Cortex of kidney (tissue), 1 donor: ENCODE measurements around the gene CLDND2.

Source experiments
- DNase-seq: peaks from one replicate; lab custom pipeline; 2025; lab: John Stamatoyannopoulos, UW

The CLDND2 gene

DNA sequence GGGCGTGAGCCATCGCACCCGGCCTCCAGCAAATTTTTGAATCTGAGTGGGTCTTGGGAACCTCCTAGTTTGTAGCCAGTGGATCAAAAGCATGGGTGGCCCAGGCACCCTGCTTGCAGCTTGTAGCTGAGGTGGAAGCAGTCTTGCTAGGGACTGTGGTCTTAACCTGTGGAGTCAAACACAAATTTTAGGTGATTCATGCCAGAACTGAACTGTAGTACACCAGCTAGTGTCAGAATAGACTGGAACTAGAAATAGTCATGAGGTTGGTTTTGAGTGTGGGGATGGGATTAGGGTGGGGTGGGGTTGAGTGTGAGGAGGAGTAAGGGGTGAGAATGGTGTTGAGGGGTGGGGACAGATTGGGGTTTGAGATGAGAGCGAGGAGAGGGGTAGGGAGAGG is 13.2 kb upstream of the CLDND2 start:
- DNase-seq: no peak

DNA sequence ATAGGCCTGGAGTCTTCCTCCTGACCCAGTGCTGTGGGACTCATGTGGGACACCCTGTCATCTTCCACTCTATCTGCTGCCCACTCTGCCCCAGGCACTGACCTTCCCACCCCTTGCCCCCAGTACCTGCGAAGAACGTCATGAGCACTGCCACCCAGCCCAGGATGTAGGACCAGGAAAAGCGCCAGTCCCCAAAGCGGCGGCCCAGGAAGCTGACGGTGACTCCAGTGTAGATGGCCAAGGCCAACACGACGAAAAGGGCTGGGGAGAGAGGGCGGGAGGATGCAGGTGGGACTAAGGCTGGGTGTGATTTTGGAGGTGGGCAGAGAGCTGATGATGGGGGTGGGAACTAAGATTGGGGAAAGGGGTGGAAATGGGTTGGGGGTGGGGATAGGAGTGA is 11.6 kb upstream of the CLDND2 start:
- no peak for DNase-seq

DNA sequence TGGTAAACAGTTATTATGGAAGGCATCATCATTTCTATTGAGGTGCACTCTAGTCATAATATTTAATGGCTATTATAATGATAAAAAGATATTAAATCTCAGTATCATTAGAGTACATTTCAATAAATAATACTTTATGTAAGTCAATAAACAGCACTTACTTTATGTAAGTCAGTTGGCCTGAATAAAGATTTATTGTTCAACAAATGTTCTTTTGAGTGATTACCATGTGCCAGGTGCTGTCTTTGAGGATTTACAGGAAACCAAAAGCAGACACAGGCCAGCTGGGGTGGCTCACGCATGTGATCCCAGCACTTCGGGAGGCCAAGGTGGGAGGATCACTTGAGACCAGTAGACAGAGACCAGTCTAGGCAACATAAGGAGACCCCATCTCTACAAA is 8.6 kb upstream of the CLDND2 start:
- DNase-seq: no peak

DNA sequence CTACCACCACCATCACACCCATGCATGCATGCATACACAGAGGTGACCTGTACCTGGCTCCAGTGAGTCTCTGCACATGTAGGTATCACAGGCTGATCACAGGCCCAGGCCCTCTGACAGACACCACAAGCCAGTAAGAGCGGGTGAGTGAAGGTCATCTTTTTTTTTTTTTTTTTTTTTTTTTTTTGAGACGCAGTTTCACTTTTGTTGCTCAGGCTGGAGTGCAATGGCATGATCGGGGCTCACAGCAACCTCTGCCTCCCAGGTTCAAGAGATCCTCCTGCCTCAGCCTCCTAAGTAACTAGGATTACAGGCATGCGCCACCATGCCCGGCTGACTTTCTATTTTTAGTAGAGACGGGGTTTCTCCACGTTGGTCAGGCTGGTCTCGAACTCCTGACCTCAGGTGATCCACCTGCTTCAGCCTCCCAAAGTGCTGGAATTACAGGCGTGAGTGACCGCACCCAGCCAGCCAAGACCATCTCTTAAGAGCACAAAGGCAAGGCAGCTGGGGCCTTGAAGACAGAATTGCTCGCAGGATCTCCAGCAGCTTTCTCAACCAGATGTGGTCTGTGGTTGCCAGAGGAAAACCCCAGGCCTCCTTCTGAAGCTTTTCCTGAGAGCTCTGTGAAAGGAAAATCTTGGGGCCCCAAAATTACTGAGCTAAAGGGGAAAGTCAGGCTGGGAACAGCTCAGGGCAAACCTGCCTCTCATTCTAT is 6.9 kb upstream of the CLDND2 start:
- no peak for DNase-seq

DNA sequence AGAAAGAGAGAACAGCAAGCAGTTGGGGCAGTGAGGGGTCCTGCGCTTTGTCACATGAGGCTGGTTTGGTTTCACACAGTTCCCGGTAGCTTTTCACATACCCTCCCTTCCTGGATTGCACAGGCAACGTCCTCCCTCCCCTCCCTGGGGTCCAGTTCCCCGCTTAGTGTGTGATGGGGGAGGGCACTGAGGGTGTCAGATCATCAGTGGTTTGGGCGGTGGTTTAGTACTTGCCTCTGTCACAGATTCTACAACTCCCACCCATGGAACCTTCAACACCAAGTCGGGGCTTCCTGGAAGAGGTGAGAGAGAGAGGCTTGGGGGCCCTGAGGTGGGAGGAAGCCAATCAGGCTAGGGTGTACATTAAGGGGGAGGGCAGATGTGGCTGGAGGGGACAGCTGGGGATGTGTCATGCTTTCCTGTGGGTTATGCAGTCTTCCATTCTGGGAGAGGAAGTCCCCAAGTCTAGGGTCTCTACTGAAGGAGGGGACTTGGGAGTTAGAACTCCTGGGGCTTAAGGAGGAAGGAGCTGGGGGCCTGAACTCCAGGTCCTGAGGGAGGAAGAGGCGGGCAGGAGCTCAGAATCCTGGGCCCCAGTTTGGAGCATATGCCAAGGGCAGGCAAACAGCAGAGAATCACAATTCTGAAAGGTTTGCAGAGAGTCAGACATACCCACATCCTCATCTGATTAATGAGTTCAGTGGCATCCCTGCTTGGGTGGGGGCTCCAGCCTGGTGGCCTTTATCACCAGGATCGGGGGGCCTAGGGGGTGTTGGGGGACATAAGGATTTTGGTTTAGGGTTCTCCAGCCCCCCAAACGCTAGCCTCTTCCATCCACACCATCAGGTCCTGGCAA is 4.1 kb upstream of the CLDND2 start, which contains the start of gene NKG7:
Gene NKG7 (minus strand): TSS at position 6 of the 856 bp plus-strand sequence. CDS start 119 bp downstream, outside the sequence.
- DNase-seq: no peak

DNA sequence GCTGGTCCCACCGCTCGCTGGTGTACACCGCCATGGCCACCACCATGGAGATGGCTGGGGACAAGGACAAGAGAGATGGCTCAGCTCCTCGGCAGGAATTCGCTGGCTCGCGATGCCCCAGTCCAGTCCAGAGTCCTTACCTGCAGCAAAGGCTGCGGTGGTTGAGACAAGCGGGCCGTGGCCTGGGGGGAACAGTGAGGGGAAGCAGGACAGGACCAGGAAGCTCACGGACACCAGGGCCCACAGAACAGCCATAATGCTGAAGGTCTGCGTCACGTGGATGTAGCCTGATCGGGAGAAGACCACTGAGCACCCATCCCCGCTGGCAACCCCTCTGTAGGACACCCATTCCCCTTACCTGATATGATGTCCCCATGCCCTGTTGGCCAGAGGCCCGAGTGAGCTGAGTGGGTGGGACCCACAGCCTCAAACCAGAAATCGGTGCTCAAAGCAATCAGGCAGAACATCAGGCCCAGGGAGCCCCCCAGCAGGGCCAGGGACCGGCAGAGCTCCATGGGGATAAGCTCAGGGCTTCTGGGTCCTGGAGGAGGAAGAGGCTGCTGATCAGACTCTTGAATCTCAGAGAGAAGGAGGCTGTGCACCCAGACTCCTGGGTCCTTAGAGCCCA is 3.3 kb upstream of the CLDND2 start:
- DNase-seq: no peak

DNA sequence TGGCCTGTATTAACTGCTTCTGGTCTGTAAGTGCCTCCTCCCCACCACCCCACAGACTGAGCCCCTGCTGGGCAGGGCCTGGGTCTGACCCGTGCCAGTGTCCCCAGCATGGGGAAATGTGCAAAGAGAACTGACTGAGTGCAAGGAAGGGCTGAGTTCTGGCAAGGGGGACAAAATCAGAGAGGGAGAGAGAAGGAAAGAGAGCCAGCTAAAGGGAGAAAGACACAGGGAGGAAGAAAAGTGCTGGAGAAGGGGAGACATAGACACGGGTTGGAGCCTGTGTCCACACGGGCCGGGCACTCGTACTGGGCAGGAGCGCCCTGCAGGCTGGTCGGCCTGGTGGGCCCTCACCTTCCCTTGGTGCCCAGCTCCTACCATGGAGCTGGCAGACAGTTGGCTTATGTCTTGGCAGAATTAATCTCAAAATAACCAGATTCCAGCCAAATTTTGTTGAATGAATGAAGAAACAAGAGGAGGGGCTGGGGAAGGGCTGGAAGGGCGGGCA is 2.4 kb upstream of the CLDND2 start:
- DNase-seq: no peak

DNA sequence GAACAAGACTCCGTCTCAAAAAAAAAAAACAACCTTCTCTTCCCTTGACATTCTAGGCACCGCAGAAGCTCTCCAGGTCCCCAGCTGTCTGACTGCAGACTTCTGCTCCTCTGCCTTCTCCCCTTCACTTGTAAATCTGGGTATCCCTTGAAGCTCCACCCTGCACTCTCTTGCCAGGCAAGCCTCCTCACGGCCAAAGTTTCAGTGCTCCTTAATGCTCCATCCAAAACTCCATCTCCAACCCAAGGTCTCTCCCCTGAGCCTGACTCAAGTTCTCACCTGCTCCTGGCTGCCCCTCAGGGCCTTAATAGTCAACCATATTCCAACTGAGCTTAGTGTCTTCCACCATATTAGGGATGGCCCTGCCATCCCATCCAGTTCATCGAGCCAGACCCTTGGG is 1.4 kb upstream of the CLDND2 start:
- no peak for DNase-seq

DNA sequence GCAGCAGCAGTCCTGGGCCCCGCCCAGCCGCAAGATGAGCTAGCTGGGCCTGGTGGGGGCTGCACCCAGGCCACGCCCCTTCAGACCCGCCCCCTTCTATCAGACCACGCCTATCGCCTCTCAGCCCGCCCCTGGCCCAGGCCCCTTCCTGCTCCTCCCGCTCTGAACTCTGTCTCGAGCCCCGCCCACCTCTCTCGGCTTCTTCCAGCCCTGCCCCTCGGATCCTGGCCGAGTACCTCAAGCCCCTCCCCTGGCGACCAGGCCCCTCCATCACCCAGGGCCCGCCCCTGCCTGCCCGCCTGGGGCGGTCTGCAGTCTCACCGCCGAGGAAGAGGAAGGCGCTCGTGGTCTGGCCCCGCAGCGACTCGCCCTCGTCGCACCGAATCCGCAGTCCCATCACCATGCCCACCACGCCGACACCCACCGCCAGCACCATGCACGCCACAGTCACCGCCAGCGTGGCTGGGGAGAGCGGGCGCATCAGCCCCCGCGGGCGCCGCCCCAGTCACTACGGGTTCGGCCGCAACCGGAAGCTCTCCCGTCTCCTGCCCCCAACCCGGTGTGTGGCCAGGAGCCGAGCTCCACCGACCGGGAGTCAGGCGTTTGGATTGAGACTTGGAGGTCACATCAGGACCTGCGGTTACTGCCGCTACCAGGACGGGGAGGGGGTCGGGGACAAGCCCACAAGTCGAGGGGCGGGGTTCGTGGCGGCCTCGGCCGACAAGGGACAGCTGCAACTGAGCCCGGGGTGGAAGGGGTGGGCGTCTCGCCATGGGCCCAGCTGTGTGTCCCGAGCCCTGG is 1.0 kb downstream of the CLDND2 start:
- DNase-seq: peak; percentile 67

DNA sequence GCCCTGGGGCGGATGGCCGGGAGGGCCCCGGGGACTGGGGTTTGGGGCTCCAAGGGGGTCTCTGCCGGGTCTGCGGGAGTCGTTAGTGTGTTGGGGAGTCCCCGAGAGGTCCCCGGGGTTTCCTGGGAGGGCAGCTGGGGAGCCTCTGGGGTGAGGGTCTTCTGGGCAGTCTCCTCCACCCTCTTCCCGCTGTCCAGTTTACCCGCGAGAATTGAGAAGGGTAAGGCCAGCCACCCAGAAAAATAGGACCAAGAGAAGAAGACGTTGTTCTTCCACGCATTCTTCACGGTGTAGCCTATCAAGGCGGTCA is 1.6 kb downstream of the CLDND2 start:
- DNase-seq: no peak

DNA sequence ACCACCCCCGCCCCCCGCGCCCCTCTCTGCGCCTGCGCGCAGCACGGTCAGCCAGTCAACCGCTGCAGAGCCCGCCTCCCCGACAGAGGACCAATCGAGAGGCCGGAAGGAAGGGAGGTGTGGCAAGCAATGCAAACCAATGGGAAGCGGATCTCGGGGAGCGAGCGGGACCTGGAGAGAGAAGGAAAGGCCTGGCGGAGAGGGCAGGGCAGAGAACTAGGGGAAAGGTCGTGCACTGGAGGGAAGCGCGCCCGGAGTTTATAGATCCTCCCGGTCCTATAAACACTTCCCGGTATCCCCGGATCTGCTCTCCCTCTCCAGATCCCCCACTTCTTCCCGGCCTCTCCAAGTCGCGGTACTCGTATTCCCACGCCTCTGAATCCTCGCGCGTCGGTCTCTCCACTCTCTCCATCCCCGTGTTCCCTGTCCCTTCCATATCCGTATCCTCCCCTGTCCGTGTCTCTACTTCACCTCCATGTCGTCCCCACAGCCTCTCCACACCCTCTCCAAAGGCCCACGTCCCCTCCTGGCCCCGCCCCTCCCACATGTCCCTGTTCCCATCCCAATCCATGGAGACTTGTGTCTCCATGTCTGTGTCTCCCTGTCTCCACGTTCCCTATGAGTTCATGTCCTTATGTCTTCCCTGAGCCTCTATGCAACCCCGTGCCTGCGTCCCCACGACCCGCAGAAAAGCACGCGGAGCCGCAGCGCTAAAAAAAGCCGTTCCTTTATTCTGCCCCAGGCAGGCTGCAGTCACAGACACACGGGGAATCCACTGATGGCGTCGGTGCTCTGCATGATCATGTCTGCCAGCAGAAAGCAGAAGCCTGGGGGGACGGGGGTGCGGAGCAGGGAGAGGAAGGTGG is 2.2 kb downstream of the CLDND2 start:
- no peak for DNase-seq

DNA sequence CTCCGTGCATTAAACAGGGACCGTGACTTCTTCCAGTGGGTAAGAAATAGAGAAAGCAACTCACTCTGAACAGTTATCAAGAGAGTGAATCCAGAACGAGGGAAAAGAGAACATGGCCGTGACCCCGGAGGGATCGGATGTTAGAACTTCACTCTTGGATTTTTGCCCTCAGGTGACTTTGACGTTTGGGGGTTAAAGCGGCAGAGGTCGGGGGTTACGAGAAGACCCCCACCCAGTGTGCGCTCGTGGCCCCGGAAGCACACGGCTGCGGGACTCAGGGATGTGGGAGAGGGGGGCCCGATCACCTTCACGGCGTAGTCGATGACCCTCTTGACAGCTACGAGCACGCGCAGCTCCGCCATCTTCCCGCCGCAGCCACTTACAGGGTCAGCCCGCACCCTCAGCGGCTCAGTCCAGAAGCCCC is 2.8 kb downstream of the CLDND2 start, which contains the start of gene ETFB:
Gene ETFB (minus strand): TSS at position 424 of the 424 bp plus-strand sequence. CDS start 62 bp downstream, at position 362.
- DNase-seq: no peak

DNA sequence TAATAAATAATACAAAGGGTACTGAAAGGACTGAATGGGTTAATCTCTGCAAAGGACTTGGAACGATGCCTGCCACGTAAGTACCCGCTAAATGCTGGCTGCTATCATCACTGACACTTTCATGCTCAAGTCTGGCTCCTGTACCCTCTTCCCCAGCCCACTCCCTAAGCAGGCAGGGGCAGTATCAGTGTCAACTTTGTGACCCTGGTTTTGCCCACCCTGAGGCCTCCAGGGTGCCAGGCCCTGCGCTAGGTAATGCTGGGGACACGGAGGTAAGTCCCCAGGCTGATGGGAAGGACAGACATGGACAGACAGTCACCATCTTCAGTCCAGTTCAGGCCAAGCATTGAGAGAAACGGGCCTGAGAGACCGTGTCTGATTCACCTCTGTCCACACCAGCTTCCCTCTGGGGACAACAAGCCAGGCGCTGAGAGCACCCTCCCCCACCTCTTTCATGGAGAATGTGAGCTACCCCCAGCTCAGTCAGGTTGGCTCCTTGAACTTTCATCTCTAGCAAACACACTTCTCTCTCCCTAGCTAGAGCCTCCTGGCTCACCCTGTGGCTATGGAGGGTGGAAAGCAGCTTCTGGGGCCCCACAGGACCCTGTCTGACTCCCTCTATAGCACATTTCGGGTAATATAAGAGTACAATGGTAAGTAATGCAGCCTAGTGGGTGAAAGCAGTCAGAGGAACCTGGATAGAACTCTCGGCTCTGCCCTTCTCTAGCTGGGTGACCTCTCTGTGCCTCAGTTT is 3.4 kb downstream of the CLDND2 start:
- DNase-seq: no peak

DNA sequence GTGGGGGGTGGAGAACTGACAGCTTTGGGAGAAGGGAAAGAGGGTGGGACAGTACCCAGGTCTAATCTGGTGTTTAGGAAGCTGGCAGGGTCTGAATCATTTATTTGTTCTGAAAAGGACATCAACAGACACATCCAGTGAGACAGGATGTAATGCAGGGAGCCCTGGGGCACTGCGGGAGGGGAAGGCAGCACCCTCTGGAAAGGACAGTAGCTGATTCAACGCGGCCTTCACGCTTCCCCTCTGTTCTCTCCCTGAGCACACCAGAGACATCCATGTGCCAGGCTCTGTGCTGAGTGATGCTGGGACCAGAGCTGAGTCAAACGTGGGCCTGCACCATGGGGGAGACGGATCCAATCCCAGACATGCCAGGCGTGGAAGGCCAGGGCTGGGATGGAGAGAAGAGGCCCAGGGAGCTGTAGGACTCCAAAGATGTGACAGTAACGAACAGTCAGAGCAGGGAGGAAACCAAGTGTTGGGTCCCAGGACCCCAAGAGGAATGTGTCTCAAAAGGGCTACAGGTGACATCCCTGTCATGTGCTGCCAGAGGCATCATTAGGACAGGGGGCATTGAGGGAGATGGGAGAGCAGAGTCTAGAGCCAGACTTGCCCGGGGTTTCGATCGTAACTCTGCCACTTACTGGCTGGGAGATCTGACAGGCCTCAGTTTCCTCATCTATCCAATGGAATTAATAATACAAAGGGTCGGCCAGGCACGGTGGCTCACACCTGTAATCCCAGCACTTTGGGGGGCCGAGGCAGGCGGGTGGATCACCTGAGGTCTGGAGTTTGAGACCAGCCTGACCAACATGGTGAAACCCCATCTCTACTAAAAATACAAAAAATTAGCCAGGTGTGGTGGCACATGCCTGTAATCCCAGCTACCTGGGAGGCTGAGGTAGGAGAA is 4.3 kb downstream of the CLDND2 start:
- no peak for DNase-seq

DNA sequence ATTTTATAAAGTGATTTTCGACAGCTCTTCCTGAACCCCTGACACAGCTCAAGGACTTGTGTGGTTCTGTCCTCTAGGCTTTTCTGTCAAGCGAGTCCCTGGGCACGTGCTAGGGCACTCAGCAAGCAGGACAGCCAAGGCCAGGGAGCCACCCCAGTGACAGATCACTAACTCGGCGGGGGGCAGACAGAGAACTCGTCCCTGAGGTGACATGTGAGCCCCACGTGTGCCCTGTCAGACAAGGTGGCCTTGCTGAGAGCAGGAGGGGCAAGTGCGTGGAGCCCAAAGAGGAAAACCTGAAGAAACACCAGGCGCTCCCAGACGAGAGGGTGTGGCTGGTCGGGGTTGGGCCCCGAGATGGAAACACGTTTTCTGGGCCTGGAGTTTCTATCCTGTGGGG is 7.6 kb downstream of the CLDND2 start:
- no peak for DNase-seq

DNA sequence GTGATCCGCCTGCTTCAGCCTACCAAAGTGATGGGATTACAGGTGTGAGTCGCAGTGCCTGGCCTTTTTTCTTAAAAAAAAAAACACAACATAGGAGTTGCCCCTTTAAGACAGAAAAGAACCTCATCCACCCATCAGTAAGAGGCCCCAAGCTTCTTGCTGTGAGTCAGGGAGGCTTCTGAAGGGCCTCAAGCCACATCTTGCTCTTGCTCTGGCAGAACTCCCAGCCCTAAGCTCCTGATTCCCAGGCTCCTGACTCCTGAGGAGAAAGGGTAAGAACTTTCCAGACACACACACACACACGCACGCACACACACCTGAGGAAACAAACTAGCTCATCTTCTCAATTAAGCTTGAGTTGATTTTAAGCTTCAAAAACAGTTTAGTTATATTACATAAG is 9.5 kb downstream of the CLDND2 start:
- DNase-seq: no peak

DNA sequence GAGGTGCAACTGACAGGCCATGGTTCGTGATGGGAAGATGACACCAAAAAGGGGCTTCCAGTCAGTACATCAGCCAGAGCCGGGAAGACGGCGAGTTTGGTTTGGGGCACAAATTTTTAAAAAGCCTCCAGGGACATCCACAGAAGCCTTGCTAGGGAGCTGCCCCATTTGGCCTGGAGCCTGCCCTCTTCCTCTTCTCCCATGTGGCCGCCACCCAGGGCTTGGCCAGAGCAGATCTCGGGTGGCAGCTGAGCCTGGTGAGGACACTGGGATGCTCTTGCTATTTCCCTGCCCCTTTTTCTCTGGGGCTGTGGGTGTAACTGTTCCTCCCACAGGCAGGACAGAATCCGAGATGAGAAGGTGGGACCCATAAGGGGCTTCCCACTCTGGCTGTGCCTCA is 10.9 kb downstream of the CLDND2 start:
- DNase-seq: no peak

DNA sequence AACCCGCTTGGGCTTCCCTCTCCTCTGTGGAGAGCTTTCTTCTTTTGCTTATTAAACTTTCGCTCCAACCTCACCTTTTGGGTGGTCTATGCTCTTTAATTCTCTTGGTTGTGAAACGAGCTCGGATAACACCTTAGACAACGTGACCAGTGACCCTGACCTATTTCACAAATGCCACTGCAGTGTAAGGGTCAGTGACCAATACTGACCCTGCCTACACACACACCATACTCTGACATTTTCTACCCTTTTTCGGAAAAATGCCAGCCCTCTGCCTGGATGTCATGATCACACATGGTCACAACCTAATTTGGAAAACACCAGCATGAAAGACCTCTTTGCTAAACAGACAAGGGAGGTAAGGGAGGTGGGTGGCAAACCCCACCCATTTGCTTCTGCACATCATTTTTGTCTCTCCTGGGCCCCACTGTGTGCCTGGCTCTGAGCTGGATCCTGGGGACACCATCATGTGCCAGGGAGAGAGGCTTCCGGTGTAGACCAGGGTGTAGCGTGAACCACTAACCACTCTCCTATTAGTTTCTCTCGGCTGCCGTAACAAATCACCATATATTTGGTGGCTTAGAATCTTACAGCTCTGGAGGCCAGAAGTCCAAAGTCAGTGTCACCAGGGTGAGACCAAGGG is 12.5 kb downstream of the CLDND2 start:
- DNase-seq: no peak

DNA sequence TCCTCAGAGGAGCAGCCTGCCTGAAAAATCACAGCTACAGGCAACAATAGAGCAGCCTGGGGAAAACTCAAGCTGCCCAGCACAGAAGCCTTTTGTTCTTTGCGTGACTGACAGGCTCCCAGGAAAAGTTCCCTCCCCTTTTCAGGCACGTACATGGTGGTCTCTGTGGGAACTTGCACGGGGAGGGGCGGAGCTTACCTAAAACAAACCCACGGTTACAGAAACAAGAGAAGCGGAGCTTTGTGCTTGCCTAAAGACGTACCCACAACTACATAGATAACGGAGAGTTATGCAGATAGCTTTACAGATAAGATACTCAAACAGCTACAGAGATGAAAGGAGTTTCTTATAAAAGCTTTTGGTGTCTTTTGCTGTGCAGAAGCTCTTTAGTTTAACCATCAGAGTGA is 14.1 kb downstream of the CLDND2 start:
- DNase-seq: no peak
